SK-N-MC (cell line): ENCODE measurements around the gene MED13L.

Experiments
- EZH2 ChIP-seq: fragments of 200-600 bp; sonication (generic); IDR thresholded peaks from one replicate; pipeline ENCODE4 v1.6.1; 2017; ENCODE audit warnings: antibody characterized with exemption
- FOXP2 ChIP-seq: optimal IDR thresholded peaks from 2 replicates; pipeline ENCODE3; 2011; ENCODE audit warnings: mild to moderate bottlenecking, moderate library complexity; ENCODE audit not compliant: insufficient read depth; ENCODE audit errors: extremely low read length, control extremely low read depth
- POLR2AphosphoS5 ChIP-seq: IDR thresholded peaks from 2 replicates; pipeline ENCODE4 v1.6.1; 2012; ENCODE audit warnings: mild to moderate bottlenecking, low read depth, low read length, borderline replicate concordance

- TF ChIP-seq POLR2AphosphoS5 (no peak), EZH2 (no peak), FOXP2 (no peak)
Observed at GRCh38 chr12:115966376-115966775, 311.1 kb downstream of the MED13L start.
